AML-193 (cell line): ENCODE results near the gene GPR84.

ENCODE experiments used
- DNase-seq, 2 experiments: peaks; one replicate each; lab custom pipeline; 2025; lab: John Stamatoyannopoulos, UW

The GPR84 gene

DNA sequence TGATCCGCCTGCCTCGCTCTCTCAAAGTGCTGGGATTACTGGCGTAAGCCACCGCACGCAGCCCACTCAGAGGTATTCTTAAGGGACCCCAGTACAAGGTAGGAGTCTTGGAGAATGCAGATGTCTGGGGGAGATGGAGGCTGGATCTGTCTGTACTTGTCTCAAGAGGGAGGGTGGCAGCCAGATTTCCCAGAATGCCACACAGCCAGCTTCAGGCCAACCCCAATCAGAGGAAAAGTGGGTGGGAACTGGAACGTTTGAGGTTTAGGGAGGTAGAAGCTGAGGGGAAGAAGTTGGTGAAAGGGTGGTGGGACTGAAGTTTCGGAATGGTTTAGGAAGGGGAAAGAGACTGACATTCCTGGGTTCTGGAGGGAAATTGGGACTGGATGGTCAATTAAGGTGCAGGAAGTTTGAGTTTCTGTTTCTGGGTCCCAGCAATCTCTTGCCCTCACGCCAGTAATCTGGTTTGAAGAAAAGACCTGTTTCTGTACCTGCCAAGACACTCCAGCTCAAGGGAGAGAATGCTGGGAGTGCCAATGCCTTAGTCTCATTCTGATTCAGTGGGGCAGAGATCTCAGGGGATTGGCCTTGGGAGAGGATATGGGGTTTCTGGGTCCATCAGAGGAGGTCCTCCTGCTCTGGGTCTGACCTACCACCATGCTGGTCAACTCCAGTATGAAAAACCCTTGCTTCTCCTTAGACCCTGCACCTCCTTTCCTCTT is 28.4 kb upstream of the GPR84 start:
- DNase-seq = no peak

DNA sequence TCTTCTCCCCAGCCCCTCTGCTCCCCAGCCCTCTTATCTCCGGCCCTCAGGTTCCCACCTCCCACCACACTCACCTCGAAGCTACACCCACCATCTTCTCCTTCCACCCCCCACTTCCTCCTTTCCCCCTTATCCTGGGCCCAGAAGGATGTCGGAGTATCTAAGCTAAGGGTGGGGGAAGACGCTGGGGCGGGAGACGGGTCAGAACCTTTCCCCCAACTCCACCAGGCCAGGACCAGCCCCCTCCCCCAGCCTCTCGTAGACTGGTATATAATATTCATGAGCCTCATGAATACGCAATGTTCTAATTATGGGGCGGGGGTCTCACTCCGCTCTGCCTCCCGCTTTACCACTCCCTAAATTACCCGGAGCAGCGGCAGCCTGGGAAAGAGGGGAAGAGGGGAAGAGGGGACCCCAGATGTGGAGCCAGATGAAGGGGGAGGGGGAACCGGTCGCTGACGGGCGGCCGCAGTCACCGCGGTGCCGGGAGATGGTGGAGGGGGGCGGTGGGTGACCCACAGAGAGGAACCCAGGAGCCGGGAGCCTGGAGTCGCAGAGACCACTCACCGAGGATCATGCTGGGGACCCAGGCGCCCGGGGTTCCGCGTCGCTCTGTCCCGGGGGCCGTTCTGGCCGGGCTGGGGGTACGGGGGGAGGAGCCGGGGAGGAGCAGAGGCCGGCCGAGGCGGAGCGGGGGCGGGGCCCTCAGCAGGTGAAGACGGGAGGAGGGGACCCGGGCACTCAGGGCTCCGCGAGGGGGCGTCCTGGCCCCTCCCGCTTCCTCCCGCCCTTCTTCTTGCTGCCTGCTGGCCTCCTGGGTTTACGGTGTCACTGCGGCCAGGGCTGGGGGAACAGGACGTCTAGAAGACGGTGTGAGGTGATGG is 26.6 kb upstream of the GPR84 start:
- DNase-seq = no peak

DNA sequence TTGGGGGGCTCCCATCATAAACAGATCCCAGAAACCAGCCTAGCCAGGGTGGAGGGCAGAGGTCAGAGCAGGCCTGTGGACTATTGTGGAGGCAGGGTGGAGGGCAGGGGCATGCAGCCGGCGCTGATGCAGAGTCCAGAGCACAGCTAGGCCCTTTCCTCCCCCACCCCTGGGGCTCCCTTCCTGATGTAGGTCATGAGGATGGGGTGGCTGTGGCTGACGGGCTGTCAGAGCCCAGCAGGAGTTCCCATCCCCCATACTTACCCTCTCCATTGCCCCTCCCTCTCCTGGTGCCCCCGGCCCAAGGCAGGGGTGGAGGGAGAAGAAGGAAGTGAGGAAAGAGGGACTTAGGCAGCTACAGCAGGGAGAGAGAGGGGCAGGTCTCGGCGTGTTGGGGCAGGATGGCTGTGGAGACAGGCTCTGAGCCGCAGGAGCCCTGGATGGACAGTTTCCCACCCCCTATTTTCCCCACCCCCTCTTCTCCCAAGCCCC is 25.9 kb upstream of the GPR84 start:
- DNase-seq = no peak

DNA sequence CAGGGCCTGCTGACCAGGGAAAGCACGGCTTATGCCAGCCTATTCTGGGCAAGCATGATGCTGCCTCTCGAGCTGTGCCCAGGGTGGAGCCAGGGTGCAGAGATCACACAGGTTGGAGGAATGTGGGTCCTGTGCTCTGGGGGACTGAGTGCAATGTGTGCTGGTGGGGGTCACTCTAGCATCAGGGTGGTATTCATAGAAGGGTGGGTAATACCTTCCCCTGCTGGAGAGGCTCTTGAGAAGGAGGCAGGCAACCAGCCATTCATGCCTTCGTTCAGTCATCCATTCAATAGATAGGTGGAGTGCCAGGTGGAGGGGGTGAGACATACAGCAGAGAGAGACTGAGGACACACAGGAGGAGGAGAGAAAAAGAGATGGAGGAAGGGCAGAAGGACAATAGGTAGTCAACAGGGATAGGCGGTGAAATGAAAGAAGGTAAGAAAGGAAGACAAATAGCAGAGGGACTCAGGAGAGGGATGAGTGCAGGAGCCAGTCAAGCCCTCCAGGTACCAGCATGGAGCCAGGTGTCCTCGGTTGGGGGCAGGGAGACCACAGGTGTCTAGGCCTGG is 25.4 kb upstream of the GPR84 start:
- no peak for DNase-seq

DNA sequence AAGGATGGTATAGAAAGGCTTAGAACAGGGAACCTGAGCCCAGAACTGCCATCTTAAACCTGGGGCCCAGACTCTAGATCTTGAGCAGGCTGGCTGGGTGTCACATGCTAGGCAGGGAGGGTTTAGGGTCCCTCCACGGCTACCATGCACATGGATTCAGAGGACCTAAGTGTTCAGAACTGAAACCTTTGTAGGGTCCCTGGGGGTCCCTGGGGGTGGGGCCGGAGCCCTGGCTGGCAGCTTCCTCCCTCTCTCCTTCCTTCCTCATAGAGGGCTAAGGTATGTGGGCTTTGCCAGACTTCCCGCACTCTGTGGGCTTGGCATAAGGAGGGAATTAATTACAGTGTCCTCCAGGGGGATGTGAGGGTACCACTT is 24.8 kb upstream of the GPR84 start:
- DNase-seq = no peak

DNA sequence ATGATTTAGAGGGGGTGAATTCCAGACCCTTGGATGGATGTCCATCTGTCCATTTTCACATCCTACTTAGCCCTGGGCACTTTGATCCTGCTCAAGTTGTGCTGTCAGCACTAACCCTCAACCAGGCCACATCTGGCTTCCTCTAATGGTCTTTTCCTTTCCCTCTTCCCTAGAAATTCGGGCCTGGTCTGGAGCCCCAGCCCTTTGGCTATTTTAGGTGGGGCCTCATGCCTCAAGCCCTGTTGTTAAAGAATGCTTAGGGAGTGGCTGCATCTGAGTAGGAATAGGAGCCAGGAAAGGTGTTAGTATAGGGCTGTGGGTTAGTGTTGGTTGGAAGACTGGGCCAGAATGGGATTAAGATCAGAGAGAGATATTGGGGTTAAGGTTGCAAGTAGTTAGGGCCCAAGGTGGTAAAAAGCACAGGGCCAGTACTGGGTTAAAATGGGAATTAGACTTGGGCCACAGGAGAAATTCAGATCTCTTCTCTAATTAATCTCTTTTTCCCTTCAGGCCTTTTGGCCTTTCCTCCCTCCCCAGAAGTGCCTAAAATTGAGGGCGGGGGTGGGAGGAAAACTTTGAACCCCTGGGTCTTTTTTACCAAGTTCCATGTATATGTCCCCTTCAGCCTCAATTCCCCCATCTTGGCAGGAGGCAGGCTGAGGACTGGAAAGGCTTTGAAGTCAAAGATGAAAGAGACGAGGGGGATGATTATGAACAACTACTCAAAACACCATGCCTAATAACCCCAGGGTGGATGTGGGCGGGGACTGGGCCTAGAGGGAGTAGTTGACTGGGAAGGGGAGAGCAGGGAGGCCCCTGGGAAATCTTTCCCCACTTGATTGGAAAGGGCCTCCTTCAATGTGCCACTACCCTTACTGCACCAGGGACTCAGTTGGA is 24.2 kb upstream of the GPR84 start:
- no peak for DNase-seq

DNA sequence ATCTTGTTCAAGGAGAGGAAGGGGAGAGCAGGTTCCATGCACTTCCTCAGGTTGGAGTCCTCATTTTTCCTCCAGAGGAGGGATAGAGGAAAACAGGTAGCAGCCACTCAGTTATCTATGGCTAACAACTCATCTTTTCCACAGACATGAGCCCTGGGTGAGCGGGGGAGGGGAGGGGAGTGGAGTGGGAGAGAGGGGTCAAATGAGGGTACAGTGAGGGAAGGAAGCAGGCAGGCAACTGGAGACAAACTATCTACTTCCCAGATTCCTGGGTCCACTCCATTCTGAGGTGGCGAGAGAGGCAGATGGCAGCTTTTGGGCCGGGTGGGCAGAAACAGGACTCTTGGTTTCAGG is 22.8 kb upstream of the GPR84 start:
- no peak for DNase-seq

DNA sequence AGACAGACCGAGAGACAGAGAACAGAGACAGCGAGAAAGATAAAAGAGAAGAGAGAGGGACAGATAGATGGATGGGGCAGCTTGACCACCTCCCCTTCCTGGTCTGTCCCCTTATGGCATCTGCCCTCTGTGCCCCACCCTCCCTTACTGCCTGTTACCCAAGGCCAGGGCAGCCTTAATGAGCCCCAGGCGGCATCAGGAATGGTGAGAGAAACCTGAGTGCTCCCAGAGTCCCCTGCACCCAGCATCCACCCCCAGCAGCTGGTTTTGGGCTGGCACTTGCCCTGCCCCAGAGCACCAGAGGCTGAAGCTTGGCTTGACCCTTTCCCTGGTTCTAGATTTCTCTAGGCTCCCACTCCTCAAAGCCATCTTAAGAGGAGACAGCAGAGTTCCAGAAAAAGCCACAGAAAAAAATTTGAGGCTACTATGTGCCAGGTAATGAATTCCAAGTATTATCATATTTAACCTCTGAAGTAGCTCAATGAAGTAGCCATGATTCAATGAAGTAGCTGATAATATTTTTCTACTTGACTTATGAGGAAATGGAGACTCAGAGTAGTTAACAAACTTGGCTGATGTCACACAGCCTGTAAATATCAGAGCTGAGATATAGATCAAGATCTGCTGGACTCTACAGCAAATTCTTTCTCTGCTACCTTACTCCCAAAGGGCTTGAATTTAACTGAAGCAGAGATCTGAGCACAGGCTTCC is 22.3 kb upstream of the GPR84 start:
- no peak for DNase-seq

DNA sequence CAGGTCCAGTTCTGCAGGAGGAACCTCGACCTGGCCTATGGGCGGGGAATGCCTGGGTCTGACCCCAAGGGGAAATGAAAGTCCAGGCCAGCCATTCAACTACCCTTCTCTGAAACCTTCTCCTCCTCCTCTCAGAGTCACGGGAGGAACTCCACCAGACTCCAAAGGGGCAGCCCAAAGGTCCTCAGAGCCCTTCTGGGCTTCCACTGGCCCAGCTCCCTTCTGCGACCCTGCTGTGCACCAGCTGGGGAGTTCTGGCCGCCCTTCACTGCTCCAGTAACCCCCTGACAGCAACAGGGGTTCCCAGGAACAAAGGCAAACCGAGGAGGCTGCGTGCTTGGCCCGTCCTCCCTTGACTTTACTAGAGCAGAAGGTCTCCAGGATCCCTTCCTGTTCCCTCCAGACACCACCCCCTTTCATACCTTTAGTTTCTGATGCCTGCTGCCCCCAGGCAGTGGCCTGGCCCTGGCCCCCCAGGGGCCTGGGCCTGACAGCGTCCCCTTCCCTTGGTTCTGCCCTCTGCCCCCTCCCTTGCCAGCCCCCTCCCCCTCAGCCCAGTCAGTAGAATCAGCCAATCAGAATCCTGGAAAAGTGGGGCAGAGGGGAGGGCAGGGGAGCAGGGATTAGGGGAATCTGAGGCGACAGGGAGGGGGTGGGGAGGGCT is 21.1 kb upstream of the GPR84 start:
- no peak for DNase-seq

DNA sequence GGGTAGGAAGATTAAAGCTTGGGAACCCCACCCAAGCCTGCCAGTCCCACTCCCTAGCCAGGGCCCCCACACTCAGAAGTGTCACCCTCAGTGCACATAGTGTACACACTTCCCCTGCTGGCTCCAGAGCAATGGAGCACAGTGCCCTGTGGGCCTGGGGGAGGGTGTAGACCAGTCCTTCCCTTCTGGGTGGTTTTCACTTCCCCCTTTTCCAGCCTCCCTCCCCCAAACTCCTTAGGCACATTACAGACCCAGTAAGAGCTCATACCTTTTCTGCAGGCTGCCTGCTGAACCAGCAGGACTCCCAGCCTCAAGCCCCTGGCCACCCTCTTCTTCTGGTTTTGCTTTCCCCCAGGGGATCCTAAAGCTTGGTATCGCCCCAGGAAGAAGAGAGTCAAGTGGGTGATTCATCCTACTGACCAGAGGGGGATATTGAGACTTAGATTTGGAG is 20.3 kb upstream of the GPR84 start, which contains the start of gene ZNF385A:
ZNF385A (minus strand) TSS at position 143 of the 451 bp plus-strand sequence. CDS start 219 bp downstream, outside the sequence.
- peak; percentile 77 to 85 for DNase-seq

DNA sequence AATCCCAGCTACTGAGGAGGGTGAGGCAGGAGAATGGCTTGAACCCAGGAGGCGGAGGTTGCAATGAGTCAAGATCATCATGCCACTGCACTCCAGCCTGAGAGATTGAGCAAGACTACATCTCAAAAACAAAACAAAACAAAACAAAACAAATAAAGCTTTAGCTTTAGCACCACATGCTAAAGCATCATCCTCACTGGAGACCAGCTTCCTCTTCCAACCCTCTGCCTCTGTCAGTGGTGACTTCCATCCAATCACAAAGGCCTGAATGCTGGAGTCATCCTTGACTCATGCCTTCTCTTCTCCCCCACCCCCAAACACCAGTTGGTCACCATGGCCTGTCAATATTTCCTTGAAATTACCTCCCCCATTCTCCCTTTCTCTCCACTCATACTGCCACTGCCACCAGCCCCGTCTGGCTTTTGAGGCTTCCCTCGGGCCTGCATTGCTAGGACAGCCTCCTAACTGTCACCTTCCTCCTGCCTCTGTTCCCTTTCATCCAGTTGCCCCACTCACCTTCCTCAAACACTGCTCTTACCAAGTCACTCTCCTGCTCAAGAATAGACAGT is 18.8 kb upstream of the GPR84 start:
- DNase-seq = peak; percentile 63

DNA sequence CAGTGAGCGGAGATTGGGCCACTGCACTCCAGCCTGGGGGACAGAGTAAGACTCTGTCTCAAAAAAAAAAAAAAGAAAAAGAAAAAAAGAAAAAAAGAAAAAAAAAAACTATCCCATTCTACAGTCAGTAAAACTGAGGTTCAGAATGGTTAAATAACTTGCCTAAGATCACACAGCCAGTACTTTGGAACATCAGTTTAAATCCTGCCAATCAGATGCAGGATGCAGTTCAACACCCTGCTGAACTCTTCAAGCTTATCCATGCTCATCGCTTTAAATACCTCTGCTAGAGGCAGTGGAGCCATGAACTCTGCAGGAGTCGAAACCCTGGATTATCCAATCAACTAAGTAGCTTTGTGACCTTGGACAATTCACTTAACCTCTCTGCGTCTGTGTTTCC is 16.9 kb upstream of the GPR84 start:
- DNase-seq = no peak

DNA sequence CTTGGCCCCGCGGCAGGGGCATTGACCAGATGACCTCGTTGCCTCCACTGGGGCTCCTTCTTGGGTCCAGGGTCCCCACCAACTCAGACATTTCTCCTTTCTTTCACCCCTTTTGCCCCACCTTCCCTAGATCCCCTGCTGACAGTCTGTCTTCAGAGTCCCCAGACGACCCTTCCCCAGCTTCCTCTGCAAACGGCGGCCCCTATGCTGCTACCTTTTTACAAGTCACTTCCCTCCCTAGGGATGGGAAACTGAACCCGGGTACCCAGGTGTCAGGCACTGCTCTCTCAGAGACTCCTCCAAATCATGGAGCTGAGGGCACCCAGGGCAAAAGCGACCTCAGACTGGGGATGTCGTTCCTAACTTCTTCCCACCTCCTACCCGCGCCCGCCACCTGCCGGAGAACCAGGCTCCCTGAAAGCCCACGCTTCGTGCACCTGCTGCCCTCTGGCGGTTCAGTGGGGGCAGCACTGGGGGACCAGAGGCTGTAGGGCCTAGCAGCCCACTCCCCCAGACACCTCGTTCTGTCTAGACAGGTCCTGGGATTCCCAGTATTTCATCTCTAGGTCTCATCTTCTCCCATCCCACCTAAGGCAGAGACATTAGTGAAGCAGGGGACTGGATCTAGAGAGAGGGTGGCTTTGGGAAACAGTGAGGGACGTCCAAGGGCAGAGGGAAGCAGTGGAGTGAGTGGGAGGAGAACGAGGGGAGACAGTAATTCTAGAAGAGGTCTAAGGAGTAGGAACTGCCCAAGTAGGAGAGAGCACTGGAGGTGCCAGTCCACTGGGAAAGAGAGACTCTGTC is 15.3 kb upstream of the GPR84 start:
- DNase-seq = peak; percentile 69 to 73

DNA sequence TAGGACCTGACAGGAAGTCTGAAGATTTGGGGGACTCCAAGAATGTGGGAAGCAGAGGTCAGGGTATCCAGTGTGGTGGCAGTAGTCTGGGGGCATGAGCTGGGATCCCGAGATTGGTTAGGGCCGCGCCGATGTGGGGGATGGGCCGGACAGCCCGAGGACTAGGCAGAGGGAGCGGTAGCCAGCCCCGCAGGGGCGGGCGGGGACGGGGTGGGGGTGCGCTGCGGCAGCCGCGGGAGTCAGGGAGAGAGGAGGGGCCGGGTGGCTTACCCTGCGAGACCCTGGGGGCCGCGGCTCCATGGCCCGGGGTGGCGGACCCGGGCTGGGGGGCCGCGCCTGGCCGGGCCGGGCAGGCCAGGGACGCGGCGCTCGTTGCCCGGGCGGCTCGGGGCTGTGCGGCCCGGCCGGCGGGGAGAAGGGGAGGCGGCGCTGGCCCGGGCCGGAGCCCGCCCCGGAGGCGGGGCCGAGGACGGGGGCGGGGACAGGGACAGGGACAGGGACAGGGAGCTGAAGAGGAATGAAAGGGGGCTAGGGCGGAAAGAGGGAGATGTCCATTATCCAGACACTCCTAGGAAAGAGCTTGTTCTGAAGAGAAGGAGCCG is 14.6 kb upstream of the GPR84 start:
- DNase-seq = no peak

DNA sequence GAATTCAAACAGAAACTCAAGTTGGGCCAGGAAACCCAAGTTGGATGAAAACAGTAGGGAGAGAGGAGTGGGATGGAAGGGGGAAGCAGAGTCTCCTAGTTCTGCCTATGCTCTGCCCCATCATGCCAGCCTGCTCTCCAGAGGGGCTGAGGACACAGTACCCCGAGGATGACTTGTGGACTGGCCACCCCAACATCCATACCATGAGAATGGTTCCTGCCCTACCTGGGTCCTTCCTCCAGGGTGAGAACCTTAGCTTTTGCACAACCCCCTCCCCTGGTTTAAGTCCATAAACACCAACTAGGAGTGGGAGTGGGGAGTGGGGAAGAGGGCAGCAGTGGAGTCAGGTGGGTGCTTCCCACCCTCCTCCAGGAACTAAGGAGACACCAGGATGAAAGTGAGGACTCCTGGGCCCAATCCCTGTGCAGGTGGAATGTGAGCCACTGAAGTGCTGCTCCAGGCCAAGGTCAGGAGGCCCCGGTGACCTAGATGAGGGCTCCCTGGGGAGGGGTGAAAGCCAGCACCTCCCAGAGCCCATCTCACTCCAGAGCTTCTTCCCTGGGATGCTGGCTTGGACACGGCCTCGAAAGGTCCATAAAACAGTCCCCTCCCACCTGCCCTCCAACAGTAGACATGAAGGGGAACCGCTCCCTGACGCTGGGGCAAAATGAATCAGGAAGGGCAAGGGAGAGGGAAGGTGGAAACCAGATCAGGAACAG is 13.7 kb upstream of the GPR84 start:
- DNase-seq = no peak

DNA sequence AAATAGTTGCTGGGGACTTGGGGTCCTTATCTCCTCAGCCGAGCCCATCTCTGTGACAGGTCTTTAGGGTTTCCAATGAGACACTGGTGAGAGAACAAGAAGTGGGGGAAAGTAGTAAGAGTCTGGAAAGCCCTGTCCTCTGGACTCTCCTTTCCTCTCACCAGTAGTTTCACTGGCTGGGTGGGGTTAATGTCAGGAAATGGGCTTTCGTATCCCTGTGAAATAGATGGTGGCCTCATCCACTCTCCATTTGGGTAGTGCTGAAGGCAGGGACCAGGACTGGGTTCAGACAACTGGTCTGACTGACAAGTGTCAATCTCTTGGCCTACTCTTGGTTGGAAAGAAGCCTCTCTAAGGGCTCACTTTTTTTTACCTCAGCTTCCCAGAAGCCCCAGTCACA is 12.7 kb upstream of the GPR84 start:
- no peak for DNase-seq

DNA sequence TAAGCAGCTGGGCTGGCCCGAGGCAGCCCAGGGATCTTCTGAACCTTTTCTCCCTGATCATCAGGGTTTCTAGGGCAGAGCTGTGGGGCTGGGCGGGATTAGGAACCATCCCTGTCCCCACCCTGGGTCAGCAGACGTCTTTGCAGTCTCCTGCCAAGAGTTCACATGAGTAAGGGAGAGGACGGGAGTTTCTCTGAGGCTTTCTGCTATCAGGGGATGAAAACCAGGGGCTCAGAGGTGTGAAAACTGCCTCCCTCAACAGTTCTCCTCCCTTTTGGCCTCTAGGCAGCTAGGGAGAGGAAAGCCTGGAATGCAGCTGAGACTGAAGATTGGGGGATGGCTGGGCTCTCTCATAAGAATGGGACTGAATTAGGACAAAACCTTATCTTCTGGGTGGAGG is 12.3 kb upstream of the GPR84 start:
- no peak for DNase-seq

DNA sequence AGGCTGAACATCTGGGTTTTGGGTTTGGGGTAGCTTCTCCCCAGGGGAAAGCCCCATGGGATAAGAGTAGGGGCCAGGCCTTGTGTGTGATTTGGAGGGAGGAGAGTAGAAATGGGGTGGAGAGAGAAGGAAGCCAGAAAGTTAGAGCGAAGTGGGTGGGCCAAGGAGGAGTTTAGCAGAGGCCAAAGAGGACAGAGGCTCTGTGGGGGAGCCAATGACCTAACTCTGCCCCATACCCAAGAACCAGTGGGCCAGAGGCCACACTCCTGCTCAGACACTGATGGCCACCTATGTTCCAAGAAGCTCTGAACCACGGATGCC is 10.9 kb upstream of the GPR84 start:
- DNase-seq = no peak
